AG09319 (cell line): ENCODE results near the gene SGK2.

ENCODE experiments used
- DNase-seq: peaks from one replicate; pipeline ENCODE4 v3.0.0-alpha.2; 2010; ENCODE audit warnings: low read depth; ENCODE audit errors: extremely low read depth
- TF ChIP-seq, protein P1 (sequence below): IDR thresholded peaks from 2 replicates; pipeline ENCODE4 v1.5.1; 2011; ENCODE audit warnings: low read depth, mild to moderate bottlenecking, inconsistent platforms, low read length, moderate library complexity

The SGK2 gene

DNA sequence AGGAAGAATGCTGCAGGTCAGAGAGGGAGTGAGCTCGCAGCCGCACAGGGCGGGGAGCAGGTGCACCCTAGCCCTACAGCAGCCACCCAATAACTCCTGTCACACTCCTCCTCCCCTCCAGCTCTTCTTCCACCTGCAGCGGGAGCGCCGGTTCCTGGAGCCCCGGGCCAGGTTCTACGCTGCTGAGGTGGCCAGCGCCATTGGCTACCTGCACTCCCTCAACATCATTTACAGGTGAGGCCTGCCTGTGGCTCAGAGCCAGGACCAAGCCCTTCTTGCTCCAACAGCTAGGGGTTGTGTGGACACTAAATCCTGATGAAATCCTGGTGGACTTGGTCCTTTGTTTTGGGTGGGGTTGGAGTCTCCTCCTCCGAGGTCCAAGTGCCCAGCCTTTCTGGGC lies 11.7 kb downstream of the SGK2 start:
- TF ChIP-seq, protein P1, sequence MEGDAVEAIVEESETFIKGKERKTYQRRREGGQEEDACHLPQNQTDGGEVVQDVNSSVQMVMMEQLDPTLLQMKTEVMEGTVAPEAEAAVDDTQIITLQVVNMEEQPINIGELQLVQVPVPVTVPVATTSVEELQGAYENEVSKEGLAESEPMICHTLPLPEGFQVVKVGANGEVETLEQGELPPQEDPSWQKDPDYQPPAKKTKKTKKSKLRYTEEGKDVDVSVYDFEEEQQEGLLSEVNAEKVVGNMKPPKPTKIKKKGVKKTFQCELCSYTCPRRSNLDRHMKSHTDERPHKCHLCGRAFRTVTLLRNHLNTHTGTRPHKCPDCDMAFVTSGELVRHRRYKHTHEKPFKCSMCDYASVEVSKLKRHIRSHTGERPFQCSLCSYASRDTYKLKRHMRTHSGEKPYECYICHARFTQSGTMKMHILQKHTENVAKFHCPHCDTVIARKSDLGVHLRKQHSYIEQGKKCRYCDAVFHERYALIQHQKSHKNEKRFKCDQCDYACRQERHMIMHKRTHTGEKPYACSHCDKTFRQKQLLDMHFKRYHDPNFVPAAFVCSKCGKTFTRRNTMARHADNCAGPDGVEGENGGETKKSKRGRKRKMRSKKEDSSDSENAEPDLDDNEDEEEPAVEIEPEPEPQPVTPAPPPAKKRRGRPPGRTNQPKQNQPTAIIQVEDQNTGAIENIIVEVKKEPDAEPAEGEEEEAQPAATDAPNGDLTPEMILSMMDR, result no peak

DNA sequence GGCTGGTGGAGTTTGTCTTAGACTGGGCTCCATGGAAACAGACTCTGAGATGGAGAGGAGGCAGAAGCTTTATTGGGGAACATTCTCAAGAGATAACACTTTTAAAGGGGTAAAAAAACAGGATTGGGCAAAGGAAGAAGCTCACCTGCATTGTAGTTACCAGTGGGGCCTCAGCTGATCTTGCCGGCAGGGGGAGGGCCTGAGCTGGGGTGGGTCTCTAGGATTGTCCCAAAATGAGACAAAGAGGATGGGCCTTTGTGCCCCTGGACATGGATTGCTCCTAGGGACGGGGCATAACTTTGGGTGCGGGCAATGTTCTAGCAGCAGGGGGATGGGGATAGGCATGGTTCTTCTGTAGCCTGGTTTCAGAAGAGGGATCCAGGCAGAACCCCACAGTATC lies 12.5 kb downstream of the SGK2 start:
- TF ChIP-seq, protein P1, result no peak
- DNase-seq, result no peak

More for the DNA sequence above, 11.7 kb downstream of the SGK2 start:
- no peak for DNase-seq

DNA sequence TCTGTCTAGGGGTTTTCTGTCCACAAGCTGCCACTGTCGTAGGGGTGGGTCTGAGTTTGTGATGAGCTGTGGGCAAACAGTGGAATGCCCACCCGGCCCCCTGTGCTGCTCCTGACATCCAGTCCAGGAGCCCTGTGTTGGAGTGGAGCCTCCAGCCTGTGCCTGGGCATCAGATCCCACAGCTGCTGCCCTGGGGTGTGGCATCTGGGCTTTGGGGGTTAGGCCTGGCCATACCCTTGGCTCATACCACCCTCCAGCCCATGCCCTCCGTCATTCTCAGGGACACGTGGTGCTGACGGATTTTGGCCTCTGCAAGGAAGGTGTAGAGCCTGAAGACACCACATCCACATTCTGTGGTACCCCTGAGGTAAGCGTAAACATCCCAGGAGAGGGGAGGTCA lies 12.9 kb downstream of the SGK2 start:
- no peak for DNase-seq
- TF ChIP-seq, protein P1, result no peak

DNA sequence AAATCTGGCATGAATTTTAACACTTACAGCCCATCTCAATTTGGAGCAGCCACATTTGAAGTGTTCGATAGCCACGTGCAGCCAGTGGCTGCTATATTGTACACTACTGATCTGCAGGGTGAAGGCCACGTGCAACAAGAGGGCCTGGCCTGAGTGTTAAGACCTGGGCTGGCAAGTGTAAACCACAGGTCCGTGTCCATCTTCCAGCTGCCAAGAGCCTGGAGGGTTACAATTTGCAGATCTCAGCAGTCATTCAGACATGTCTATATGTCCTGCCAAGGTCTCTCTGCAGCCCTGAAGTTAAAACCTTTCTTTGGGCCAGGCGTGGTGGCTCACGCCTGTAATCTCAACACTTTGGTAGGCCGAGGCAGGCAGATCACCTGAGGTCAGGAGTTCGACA lies 14.1 kb downstream of the SGK2 start:
- TF ChIP-seq, protein P1, result no peak
- DNase-seq, result no peak

DNA sequence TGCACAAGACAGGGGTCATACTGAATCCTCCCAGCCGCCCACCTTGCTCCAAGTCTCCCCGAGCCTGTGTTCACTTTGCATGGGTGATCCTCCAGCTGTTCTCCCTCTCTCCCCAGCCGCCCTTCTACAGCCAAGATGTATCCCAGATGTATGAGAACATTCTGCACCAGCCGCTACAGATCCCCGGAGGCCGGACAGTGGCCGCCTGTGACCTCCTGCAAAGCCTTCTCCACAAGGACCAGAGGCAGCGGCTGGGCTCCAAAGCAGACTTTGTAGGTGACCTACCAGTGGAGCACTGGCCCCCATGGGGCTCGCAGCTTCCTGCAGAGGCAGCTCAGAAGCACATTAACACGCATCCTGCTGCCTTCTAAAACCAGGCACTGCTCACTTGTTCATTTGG lies 17.3 kb downstream of the SGK2 start:
- no peak for DNase-seq
- TF ChIP-seq, protein P1, result no peak

DNA sequence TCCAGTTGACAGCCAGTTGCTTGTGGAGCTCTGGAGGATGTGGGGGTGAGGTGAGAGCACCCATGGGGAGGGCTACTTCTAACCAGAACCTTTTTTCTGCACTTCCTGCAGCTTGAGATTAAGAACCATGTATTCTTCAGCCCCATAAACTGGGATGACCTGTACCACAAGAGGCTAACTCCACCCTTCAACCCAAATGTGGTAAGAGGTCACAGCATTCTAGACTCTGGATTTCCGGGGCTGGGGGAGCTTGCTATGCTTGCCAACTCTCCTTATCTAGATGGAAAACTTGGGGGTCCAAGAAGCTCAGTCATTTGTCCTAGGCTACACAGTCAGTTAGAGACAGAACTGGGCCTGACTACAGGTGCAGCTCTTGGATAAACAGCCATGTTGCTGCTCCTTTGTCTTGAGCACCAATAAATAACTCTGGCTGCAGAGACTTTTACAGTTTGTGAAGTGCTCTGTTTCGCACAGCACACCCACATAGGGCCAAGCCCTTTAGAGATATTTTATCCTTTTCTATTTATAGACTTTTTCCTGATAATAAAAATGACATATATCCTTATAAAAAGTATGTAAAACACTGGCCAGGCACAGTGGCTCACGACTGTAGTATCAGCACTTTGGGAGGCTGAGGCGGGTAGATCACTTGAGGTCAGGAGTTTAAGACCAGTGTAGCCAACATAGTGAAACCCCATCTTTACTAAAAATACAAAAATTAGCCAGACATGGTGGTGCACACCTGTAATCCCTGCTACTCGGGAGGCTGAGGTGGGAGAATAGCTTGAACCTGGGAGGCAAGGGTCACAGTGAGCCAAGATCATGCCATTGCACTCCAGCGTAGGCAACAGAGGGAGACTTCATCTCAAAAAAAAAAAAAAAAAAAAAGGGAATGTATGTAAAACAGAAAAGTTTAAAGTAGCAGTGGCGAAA lies 21.3 kb downstream of the SGK2 start:
- TF ChIP-seq, protein P1, result no peak

DNA sequence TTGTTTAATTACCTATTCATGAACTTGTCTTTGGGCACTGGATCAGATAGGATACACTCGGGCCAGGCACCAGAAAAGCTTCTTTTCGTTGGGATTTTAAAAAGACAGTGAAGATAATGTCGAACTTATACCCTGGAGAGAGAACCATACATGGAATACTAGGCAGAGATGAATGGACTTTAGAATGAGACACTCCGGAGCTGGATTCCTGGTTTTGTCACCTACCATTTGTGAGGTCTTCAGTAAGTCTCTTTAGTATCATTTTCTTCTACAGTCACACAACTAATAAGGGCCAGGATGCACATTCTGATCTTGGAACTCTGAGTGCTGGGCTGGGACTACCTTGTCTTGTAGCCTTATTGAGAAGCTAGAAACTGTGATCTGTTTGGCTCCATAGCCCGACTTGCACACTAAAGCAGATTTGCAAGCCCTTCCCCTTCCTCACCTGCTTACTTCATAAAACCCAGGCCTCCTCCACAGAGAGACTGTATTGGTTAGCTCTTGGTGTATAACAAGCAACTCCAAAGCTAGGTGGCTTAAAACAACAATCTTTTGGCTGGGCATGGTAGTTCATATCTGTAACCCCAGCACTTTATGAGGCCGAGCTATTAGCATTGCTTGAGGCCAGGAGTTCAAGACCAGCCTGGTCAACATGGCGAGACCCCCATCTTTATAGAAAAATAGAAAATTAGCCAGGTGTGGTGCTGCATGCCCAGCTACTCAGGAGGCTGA lies 24.5 kb downstream of the SGK2 start:
- DNase-seq, result no peak
- TF ChIP-seq, protein P1, result no peak

More for the DNA sequence above, 21.3 kb downstream of the SGK2 start:
- DNase-seq, result no peak
